Activated naive CD4-positive, alpha-beta T cell treated with anti-CD3 and anti-CD28 coated beads, Interleukin-2, amount 50 U/mL, for 72 hours (primary cell): Measurements from ENCODE around the gene KISS1R. TPM values are rescaled to one million over a fixed set of nuclear protein-coding genes. Genes with fewer than 3 reads are reported as not detected.

Experiments used
- ATAC-seq, 2 donors: fragments of 150-1000 bp; cut with Tn5 transposase; 2 replicates each; pipeline ENCODE4 v1.10.0; 2021; ENCODE audit warnings: mild to moderate bottlenecking in 2 of 2, moderate library complexity in 2 of 2
- DNase-seq, 2 donors: peaks; one replicate each; pipeline ENCODE4 v3.0.0; 2021 to 2022; ENCODE audit warnings: low spot score in 2 of 2
- H3K27ac Mint-ChIP-seq, 2 donors: one replicate each; pipeline ENCODE4 v1.8.0; 2022; ENCODE audit warnings: mild to moderate bottlenecking in 2 of 2, mixed read lengths in 2 of 2
- H3K36me3 Mint-ChIP-seq, 2 donors: one replicate each; pipeline ENCODE4 v1.8.0; 2022; ENCODE audit warnings: mixed read lengths in 2 of 2
- H3K9me3 Mint-ChIP-seq, 2 donors: one replicate each; pipeline ENCODE4 v1.8.0; 2022; ENCODE audit warnings: mixed read lengths in 2 of 2
- total RNA-seq, 2 donors: library from RNA; stranded (reverse); gene quantifications; one replicate each; pipeline ENCODE4 v1.2.3, GENCODE V29; 2022

Gene KISS1R
- total RNA-seq, 2 donors from 2014 or later: 10.9 to 32.4 TPM

DNA sequence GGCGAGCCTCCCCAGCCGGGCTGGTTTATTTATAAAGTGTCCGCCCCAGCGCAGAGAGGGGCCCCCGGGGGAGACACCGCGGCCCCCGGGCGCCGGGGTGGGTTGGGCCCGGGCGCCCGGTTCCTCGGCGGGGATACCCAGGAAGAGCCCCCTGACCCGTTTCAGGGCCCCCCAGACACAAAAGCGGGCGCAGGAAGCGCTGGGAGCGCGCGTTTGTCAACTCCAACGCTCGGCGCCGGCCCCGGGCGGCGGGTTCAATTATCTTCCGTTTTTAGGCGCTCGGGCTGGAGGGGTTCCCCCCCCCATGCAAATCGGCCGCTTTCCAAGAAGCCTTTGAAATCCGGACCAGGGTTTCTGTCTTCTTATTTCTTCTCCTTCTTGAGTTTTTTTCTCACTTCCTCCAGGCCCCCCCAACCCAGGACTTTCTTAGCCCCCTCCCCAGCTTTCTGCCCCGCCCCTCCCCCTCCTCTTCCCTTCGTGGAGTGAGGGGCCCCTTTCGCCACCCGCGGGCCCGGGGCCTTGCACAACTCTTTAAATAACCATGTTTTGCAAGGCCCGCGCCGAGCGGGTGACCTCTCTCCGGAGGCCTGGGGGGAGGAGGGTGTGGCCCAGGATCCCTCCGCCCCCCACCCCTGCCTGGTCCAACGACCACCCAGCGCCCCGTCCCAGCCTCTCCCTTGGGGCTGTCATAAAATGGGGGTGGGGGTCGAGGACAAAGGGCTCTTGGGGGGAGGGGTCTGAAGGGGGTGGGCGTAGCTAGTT, 9.6 kb downstream of the KISS1R start:
- Mint-ChIP-seq H3K9me3 (no peaks in the 10 kb centered on the region), H3K27ac (no peak overlapping the region), H3K36me3 (peaks cover 0 to 9% of the 10 kb centered on the region in 2 donors)
- peak; percentile 62 to 71 for DNase-seq
- peak in 1 of 2 donors; percentile 46 for ATAC-seq

DNA sequence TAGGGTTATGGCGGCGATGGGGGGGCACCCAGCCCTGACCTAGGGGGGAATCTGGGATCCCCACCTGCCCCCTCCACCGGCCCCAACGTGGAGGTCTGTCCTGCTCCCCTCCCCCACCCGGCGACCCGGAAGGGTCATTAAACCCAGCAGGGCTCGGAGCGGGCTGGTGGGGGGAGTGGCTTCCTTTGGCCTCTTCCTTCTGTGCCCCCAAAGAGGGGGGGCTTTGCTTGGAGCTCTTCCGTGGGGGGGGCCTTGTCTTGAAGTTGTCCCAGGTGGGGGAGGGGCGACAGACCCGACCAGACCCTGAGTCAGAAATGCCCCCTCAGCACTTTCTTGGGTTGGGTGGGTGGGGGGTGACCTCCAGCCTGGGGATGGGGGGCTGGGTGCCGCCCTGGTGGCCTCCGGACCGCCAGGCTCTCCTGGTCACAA, 10.2 kb downstream of the KISS1R start:
- no peak overlapping the region for H3K27ac Mint-ChIP-seq
- H3K36me3 Mint-ChIP-seq: peaks cover 0 to 6% of the 10 kb centered on the region in 2 donors

DNA sequence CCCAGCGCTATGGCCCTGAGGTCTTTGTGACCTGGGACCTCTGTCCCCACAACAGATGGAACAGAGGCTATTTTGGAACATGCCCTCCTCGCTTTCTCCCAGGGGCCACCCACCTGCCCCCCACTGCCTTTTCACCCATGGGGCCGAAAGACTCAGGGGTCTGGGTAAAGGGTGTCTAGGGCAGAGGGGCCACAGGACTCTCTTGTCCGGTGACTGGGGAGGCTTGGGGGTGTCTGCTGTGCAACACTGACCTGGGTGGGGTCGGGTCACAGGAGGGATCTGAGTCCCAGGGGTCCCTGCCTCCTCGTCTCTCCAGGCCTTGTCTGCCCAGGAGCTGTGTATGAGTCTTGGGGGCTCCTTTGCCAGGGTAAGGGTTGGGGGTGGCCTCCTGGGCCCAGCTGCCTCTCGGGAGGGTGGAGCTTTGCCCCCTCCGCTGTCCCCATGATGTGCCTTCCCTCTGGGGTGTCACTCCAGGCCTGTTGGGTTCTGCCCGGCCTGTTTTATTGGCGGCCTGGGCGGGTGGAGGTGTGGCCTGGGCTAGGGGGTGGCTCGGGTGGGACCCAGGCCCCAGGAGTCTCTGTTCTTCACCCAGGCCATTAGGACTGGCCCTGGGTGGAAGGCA, 10.8 kb downstream of the KISS1R start:
- DNase-seq (no peak), ATAC-seq (no peak)
- Mint-ChIP-seq H3K9me3 (no peaks in the 10 kb centered on the region), H3K36me3 (peaks cover 0 to 6% of the 10 kb centered on the region in 2 donors), H3K27ac (no peak overlapping the region)

More for the DNA sequence above, 10.2 kb downstream of the KISS1R start:
- ATAC-seq (no peak), DNase-seq (no peak)
- no peaks in the 10 kb centered on the region for H3K9me3 Mint-ChIP-seq

DNA sequence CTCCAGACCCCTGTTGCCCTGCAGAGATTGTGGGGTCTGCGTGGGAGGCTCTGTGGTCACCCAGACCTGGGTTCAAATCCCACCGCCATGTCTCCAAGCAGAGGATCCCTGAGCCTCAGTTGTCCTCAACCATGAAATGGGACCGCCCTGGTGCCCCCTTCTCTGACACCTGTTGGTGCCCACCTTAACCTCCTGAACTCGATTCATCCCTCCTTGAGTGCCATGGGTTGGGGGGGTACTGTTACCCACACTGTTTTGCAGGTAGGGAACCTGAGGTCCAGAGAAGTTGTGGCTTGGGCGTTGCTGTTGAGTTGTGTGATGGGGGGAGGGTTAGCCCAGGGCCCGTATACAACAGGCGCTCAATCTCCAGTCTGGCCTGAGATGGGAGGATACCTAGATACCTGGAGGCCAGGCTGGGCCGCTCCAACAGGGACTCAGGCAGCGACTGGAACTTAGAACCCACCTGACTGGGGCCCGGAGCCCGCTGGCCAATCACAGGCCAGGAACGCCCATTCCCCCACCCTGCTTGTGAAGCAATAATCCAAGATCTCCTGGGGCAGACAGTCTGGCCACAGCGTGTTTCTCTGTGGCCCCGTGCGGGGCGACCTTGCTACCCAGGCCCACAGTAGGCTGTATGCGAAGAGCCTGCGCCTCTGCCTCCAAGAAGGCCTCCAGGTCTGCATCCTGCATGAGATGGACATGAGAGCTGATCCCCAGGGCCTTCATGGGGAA, 11.5 kb downstream of the KISS1R start:
- peaks cover 0 to 6% of the 10 kb centered on the region in 2 donors for H3K36me3 Mint-ChIP-seq
- no peak overlapping the region for H3K27ac Mint-ChIP-seq
- DNase-seq (no peak), ATAC-seq (no peak)
- no peaks in the 10 kb centered on the region for H3K9me3 Mint-ChIP-seq

DNA sequence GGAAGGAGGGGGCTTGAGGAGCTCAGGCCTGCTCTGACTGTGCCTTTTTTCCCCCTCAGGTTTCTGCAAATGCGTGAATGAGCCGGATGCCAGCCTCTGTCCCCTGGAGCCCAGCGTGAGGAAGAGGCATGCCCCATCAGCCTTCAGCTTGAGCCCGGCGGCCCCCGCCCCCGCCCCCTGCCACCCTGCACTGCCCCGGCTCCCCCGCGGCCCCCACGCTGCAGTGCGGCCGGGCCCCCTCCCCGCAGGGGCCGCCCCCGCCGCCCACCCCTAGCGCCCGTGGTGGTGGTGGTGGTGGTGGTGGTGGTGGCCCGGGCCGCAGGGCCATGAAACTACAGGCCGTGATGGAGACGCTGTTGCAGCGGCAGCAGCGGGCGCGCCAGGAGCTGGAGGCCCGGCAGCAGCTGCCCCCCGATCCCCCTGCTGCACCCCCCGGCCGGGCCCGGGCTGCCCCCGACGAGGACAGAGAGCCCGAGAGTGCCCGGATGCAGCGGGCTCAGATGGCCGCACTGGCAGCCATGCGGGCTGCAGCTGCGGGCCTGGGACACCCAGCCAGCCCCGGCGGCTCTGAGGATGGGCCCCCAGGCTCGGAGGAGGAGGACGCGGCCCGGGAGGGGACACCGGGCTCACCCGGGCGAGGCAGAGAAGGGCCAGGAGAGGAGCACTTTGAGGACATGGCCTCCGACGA, 12.2 kb downstream of the KISS1R start:
- ATAC-seq (no peak), DNase-seq (no peak)
- Mint-ChIP-seq H3K9me3 (no peaks in the 10 kb centered on the region), H3K36me3 (peaks cover 0 to 6% of the 10 kb centered on the region in 2 donors), H3K27ac (no peak overlapping the region)

DNA sequence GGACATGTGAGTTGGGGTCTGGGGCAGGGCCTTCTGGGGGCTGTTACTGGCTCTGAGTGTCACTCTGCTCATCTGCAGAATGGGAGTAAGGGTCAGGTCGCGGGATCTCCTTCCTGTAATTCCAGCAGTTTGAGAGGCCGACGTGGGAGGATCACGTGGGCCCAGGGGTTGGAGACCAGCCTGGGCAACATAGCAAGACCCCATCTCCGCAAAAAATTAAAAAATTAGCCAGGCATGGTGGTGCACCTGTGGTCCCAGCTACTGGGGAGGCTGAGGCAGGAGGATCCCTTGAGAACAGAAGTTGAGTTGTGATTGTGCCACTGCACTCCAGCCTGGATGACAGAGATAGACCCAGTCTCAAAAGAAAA, 12.7 kb downstream of the KISS1R start:
- ATAC-seq: no peak
- no peaks in the 10 kb centered on the region for H3K9me3 Mint-ChIP-seq
- H3K36me3 Mint-ChIP-seq: peaks cover 0 to 6% of the 10 kb centered on the region in 2 donors
- H3K27ac Mint-ChIP-seq: no peak overlapping the region
- DNase-seq: no peak

DNA sequence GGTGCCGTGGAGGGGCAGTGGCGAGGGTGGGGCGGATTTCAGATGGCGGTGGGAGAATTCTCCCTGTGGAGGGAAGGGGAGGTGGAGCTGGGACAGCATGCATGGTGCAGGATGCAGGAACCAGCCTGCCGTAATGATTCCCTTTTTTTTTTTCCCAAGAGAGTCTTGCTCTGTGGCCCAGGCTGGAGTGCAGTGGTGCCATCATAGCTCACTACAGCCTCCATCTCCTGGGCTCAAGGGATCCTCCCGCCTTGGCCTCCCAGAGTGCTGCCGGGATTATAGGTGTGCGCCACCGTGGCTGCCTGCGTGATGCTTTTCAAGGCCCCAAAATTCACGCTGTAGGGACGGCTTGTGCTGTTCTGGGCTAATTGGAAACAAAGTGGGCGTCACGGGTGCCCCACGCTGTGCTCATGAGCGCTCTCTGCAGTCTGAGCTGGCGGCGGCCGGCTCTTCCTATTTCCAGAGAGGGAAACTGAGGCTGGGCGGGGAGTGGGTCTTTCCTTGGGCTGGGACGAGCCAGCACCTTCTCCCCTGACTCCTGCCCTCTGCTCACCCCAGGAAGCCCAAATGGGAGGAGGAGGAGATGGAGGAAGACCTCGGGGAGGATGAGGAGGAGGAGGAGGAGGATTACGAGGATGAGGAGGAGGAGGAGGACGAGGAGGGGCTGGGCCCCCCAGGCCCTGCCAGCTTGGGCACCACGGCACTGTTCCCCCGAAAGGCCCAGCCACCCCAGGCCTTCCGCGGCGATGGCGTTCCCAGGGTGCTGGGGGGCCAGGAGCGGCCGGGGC, 14.9 kb downstream of the KISS1R start:
- ATAC-seq: no peak
- DNase-seq: no peak
- Mint-ChIP-seq H3K36me3 (peaks cover 0 to 6% of the 10 kb centered on the region in 2 donors), H3K9me3 (no peaks in the 10 kb centered on the region), H3K27ac (peak overlapping the region in 1 of 2 donors; percentile 45)

DNA sequence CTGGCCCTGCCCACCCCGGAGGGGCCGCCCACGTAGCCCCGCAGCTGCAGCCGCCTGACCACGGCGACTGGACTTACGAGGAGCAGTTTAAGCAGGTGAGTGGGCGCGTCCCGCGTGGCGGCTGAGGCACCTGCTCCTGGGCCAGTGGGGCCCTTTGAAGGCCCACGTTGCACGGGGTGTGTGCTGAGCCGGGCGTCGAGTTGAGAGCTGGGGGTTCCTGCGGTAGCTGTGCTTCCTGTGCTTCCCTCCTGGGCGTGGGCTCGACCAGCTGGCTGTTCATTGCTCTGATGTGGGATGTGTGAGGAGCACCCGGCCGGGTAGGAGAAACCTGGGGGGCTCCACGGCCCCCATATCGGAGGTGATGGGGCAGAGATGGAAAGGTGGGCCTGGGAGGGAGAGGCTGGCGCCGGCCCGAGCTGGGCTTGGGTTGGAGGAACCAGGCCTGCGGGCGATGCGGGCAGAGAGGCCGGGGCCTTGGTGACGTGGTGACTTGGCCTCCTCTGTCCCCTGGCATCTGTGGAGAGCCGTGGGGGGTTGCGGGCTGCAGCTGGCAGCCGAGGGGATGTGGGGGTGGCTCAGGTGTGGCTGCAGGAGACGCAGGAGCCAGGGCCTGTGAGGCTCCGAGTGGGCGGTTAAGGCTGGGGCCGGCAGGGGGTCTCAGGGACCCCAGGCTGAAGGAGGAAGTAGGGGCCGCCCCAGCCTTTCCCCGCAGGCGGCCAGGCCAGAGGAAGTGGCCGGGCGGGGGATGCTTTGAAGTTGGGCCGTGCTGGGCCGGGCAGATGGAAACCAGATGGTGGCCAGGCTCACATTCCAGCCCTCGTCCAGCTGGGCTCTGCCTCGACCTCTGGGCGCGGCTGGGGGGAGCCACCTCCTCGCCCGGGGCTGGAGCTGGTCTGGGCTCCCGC, 15.8 kb downstream of the KISS1R start:
- peak overlapping the region; percentile 45 to 82 for H3K27ac Mint-ChIP-seq
- H3K36me3 Mint-ChIP-seq: peaks cover 0 to 6% of the 10 kb centered on the region in 2 donors
- no peaks in the 10 kb centered on the region for H3K9me3 Mint-ChIP-seq
- DNase-seq (no peak), ATAC-seq (peak; percentile 31 to 52)

DNA sequence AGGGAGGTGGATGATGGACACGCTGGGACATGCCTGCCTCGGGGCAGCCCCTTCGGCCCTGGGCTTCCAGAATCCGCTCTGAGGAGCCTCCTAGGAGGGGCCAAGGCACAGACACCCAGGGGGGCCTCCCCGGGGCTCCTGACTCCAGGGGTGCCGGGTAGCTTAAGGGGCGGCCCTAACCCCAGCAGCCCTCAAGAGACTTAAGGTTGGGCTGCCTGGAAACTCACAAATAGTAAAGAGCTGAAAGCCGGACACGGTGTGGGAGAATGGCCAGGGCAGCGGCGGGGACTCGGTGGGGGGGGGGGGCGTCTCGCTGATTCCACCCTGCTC, 16.4 kb downstream of the KISS1R start:
- ATAC-seq: no peak
- H3K9me3 Mint-ChIP-seq: no peaks in the 10 kb centered on the region
- H3K36me3 Mint-ChIP-seq: peaks cover 0 to 11% of the 10 kb centered on the region in 2 donors
- DNase-seq: no peak
- no peak overlapping the region for H3K27ac Mint-ChIP-seq

DNA sequence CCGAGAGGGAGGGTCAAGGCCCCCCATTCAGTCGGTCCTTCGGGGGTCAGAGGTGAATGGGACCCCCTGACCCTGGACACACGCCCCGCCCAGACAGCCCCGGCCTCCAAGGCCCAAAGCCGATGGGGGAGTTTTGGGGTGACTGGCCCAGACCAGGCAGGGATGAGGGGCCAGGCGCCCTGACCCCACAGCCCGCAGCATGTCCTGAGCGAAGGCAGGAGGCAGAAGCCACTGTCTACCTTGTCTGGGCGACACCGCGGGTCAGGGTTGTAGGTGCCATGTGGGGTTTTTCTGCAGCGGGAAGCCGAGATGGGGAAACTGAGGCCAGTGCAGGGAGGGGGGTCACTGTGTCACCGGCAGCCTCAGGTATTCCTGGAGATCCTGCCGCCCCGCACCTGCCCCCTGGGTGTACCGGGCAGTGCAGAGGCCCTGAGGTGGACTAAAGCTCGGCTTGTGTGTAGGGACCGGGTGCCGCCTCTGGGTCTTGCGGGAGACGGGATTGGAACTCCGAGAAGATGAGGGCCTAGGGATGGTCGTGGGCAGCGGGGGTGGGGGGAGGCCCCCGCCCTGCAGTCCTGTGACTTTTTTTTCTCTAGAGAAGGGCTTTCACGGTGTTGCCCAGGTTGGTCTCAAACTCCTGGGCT, 17.2 kb downstream of the KISS1R start:
- no peak for ATAC-seq
- DNase-seq: no peak
- Mint-ChIP-seq H3K9me3 (no peaks in the 10 kb centered on the region), H3K36me3 (peaks cover 0 to 11% of the 10 kb centered on the region in 2 donors), H3K27ac (no peak overlapping the region)

DNA sequence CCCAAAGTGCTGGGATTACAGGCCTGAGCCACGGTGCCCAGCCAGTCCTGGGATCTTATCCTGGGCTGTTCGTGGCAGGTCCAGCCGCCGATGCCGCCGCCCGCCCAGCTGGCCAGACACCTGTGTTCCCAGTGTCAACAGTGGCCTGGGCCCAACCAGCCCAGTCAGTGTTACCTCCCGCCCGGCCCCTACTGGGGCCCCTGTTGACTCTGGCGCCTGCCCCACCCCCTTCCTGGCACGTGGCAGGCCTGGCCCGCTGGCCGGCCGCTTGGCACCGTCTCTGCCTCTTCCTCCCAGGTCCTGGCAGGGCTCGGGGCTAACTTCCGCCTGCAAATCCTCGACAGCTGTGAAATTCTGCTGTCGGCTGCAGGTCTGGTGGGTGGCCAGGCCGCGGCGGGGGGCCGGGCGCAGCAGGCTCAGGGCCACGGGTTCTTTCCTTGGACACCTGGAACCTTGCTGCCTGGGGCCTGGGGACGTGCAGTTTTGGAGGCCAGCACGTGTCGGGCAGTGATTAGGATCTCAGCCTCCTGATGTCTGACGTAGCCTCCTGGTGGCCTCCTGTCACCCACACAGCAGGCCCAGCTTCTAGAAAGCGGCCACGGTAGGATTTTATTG, 17.8 kb downstream of the KISS1R start:
- Mint-ChIP-seq H3K36me3 (peaks cover 0 to 17% of the 10 kb centered on the region in 2 donors), H3K9me3 (no peaks in the 10 kb centered on the region), H3K27ac (no peak overlapping the region)
- no peak for ATAC-seq
- no peak for DNase-seq

DNA sequence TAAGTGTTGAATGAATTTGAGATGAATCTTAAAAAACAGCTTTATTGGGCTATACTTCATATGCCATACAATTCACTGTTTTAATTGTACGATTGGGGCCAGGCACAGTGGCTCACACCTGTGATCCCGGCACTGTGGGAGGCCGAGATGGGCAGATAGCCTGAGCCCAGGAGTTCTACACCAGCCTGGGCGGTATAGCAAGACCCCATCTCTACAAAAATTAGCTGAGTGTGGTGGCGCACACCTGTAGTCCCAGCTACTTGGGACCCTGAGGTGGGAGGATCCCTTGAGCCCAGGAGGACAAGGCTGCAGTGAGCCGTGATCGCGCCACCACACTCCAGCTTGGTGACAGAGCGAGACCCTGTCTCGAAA, 19.0 kb downstream of the KISS1R start:
- Mint-ChIP-seq H3K36me3 (peaks cover 0 to 16% of the 10 kb centered on the region in 2 donors), H3K9me3 (no peaks in the 10 kb centered on the region), H3K27ac (no peak overlapping the region)
- no peak for DNase-seq
- ATAC-seq: no peak

DNA sequence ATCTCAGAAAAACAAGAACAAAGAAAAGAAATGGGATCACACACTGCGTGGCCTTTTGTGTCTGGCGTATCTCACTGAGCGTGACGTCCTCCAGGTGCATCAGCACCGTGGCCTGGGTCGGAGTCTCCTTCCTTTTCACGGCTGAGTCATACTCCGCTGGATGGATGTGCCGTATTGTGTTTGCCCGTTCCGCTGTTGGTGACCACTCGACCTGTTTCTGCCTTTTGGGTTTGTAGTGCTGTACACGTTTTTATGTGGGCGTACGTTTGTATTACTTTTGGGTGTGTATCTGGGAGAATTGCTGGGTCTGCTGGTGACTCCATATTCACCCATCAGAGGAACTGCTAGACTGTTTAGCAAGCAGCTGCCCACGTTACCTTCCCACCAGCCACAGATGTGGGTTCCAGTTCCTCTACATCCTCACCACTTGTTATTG, 20.1 kb downstream of the KISS1R start:
- DNase-seq: no peak
- no peak overlapping the region for H3K27ac Mint-ChIP-seq
- H3K9me3 Mint-ChIP-seq: no peaks in the 10 kb centered on the region
- ATAC-seq: peak; percentile 73 to 75
- peaks cover 0 to 20% of the 10 kb centered on the region in 2 donors for H3K36me3 Mint-ChIP-seq

DNA sequence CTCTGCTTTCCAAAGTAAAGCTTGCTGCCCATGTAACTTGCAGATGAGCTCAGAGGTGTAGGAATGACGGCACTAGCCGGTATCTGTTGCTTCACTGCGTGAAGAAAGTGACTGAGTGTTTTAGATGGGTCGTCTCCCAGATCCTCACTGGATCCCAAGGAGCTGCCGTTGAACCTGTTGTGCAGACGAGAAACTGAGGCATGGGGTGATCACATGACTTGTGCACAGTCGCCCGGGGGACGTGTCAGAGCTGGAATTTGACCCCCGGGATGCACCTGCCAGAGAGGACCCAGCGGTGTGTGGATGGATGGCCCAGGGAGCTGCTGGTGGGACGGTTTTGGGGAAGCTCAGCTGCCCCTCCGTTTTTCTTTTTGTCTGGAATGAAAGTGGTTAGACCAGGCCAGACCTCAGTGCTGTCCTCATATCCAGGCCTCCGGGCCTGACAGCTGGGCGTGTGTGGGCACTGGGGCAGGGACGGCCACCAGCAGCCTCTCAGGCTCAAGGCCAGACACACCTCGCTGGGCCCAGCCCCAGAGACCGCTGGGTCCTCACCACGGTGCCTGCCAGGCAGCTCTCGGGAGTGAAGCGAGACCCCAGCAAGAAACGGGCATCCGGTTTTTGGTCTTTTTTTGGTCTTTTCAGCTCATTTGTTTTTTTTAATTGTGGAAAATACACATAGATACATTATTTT, 21.2 kb downstream of the KISS1R start:
- H3K36me3 Mint-ChIP-seq: peaks cover 0 to 26% of the 10 kb centered on the region in 2 donors
- DNase-seq (no peak), ATAC-seq (no peak)
- no peaks in the 10 kb centered on the region for H3K9me3 Mint-ChIP-seq
- no peak overlapping the region for H3K27ac Mint-ChIP-seq
